ENCODE results near the gene SPTBN4.

- TF ChIP-seq, protein P1, sequence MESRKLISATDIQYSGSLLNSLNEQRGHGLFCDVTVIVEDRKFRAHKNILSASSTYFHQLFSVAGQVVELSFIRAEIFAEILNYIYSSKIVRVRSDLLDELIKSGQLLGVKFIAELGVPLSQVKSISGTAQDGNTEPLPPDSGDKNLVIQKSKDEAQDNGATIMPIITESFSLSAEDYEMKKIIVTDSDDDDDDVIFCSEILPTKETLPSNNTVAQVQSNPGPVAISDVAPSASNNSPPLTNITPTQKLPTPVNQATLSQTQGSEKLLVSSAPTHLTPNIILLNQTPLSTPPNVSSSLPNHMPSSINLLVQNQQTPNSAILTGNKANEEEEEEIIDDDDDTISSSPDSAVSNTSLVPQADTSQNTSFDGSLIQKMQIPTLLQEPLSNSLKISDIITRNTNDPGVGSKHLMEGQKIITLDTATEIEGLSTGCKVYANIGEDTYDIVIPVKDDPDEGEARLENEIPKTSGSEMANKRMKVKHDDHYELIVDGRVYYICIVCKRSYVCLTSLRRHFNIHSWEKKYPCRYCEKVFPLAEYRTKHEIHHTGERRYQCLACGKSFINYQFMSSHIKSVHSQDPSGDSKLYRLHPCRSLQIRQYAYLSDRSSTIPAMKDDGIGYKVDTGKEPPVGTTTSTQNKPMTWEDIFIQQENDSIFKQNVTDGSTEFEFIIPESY (IDR thresholded peaks at IDR 0.05; ENCODE audit: borderline replicate concordance, low read depth): no peak
- TF ChIP-seq NFIC (IDR thresholded peaks at IDR 0.05; ENCODE audit: borderline replicate concordance): no peak
- TF ChIP-seq RAD21 (IDR thresholded peaks at IDR 0.05; ENCODE audit: low read length): no peak
- TF ChIP-seq REST (IDR thresholded peaks at IDR 0.05; ENCODE audit: low read depth, low read length): no peak
- TF ChIP-seq CTCF (IDR thresholded peaks at IDR 0.05): no peak
- TF ChIP-seq, protein P2, sequence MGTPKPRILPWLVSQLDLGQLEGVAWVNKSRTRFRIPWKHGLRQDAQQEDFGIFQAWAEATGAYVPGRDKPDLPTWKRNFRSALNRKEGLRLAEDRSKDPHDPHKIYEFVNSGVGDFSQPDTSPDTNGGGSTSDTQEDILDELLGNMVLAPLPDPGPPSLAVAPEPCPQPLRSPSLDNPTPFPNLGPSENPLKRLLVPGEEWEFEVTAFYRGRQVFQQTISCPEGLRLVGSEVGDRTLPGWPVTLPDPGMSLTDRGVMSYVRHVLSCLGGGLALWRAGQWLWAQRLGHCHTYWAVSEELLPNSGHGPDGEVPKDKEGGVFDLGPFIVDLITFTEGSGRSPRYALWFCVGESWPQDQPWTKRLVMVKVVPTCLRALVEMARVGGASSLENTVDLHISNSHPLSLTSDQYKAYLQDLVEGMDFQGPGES (IDR thresholded peaks at IDR 0.05; ENCODE audit: low read depth, low read length): no peak
- no peak for TF ChIP-seq EP300 (IDR thresholded peaks at IDR 0.05; ENCODE audit: borderline replicate concordance in 1 of 2, low read depth in 1 of 2, low read length in 1 of 2)
- TF ChIP-seq, protein P3, sequence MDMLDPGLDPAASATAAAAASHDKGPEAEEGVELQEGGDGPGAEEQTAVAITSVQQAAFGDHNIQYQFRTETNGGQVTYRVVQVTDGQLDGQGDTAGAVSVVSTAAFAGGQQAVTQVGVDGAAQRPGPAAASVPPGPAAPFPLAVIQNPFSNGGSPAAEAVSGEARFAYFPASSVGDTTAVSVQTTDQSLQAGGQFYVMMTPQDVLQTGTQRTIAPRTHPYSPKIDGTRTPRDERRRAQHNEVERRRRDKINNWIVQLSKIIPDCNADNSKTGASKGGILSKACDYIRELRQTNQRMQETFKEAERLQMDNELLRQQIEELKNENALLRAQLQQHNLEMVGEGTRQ (IDR thresholded peaks at IDR 0.05; ENCODE audit: borderline replicate concordance, low read depth, low read length): no peak
- TF ChIP-seq POLR2AphosphoS5 (IDR thresholded peaks at IDR 0.05; ENCODE audit: low read depth, low read length): 0 out of 2 replicates have a peak, but pooled peaks have one; percentile 31
- no peak for TF ChIP-seq FOXM1 (IDR thresholded peaks at IDR 0.05; ENCODE audit: low read depth)
- TF ChIP-seq GATA2 (CRISPR knock-in tag; IDR thresholded peaks at IDR 0.05): no peak
Observed at GRCh38 chr19:40570313-40571004, 103.7 kb downstream of the SPTBN4 start.
